ENCODE measurements around the gene PTX4.

GRCh38 chr16:1489077-1489476, 333 bp upstream of the PTX4 start:
- TF ChIP-seq EZH2phosphoT487 (conservative IDR thresholded peaks at IDR 0.05; ENCODE audit: low read length) (no peak), CTCF (IDR thresholded peaks at IDR 0.05; ENCODE audit: insufficient read depth, low read length, poor library complexity, severe bottlenecking) (no peak)

Data from SU-DHL-6 (cell line).